Brain microvascular endothelial cell (primary cell): ENCODE measurements around the gene GAA.

Experiments
- DNase-seq: peaks from one replicate; pipeline ENCODE4 v3.0.0-alpha.2; 2020
- H3K27ac ChIP-seq: fragments of 250-450 bp; sonication (Bioruptor Pico); 2 replicates; pipeline ENCODE4 v1.5.1; 2020; ENCODE audit warnings: mild to moderate bottlenecking, moderate library complexity
- H3K27me3 ChIP-seq: fragments of 250-450 bp; sonication (Bioruptor Pico); replicated peaks from 2 replicates; pipeline ENCODE4 v1.5.1; 2020; ENCODE audit warnings: mild to moderate bottlenecking
- H3K36me3 ChIP-seq: fragments of 250-450 bp; sonication (Bioruptor Pico); replicated peaks from 2 replicates; pipeline ENCODE4 v1.5.1; 2020; ENCODE audit warnings: mild to moderate bottlenecking
- H3K4me3 ChIP-seq: 2 replicates; pipeline ENCODE4 v1.5.1; 2011; ENCODE audit warnings: low read depth, mild to moderate bottlenecking, control low read depth, low read length, moderate library complexity
- in situ Hi-C: cut with HindIII; loops from 2 replicates; pipeline ENCODE4 v1.10.0; 2017; ENCODE audit warnings: low sequenced_read_pairs, low pct_ligation_motif_present
- TF ChIP-seq, protein P1 (sequence below): IDR thresholded peaks from 2 replicates; pipeline ENCODE4 v1.5.1; 2011; ENCODE audit warnings: low read depth, mild to moderate bottlenecking, moderate library complexity, low read length, control low read depth, inconsistent platforms; ENCODE audit errors: missing control alignments

GAA gene

DNA sequence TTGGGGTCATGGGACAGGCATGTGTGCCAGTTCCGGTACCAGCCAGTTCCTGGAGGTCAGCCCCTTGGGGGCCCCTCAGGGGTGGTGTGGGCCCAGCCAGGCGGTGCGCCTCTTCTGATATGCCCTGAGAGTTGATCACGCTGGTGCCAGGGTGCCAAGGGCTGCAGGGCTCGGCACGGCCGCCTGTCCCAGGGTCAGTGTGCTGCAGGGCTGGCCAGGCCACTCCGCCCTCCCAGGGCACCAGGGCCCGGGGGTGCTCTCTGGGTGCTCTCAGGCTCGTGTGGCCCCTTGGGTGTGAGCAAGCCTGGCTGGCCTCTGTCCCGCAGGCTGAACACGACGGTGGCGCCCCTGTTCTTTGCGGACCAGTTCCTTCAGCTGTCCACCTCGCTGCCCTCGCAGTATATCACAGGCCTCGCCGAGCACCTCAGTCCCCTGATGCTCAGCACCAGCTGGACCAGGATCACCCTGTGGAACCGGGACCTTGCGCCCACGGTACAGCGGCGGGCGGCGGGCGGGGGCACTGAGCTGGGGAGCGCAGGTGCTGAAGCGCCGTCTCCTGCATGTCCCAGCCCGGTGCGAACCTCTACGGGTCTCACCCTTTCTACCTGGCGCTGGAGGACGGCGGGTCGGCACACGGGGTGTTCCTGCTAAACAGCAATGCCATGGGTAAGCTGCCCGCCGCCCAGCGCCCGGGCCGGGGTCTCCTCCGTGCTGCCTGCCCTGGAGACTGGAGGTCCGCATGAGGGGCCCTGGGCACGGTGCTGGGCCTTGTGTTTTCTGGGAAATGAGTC, 6.0 kb downstream of the GAA start:
- in situ Hi-C loops, result no loop called here
- no peak overlapping the region for H3K4me3 ChIP-seq
- H3K27me3 ChIP-seq, result no peaks in the 10 kb centered on the region
- H3K36me3 ChIP-seq, result no peaks in the 10 kb centered on the region
- H3K27ac ChIP-seq, result no peak overlapping the region
- TF ChIP-seq, protein P1, sequence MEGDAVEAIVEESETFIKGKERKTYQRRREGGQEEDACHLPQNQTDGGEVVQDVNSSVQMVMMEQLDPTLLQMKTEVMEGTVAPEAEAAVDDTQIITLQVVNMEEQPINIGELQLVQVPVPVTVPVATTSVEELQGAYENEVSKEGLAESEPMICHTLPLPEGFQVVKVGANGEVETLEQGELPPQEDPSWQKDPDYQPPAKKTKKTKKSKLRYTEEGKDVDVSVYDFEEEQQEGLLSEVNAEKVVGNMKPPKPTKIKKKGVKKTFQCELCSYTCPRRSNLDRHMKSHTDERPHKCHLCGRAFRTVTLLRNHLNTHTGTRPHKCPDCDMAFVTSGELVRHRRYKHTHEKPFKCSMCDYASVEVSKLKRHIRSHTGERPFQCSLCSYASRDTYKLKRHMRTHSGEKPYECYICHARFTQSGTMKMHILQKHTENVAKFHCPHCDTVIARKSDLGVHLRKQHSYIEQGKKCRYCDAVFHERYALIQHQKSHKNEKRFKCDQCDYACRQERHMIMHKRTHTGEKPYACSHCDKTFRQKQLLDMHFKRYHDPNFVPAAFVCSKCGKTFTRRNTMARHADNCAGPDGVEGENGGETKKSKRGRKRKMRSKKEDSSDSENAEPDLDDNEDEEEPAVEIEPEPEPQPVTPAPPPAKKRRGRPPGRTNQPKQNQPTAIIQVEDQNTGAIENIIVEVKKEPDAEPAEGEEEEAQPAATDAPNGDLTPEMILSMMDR, result no peak
- no peak for DNase-seq

DNA sequence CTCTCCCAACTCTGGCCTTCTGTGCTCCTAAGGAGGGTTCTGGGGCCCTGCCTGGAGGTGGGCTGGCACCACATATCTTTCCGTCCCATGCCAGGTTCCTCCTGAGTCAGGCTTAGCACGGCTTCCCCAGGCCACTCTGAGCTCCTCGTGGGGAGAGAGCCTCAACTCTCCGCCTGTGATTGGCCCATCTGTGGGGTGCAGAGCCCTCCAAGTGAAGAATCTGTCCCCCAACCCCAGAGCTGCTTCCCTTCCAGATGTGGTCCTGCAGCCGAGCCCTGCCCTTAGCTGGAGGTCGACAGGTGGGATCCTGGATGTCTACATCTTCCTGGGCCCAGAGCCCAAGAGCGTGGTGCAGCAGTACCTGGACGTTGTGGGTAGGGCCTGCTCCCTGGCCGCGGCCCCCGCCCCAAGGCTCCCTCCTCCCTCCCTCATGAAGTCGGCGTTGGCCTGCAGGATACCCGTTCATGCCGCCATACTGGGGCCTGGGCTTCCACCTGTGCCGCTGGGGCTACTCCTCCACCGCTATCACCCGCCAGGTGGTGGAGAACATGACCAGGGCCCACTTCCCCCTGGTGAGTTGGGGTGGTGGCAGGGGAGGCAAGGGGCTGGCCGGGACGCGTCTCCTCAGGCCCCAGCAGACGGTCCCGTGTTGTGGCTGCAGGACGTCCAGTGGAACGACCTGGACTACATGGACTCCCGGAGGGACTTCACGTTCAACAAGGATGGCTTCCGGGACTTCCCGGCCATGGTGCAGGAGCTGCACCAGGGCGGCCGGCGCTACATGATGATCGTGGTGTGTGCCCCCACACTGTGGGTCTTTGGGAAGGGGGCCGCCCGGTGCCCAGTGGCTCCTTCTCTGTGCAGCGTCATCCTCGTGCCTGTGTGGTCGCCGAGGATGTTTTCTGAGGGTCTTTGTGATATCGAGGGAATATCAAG, 6.9 kb downstream of the GAA start:
- DNase-seq, result no peak
- TF ChIP-seq, protein P1, result no peak
- Histone ChIP-seq H3K27me3 (no peaks in the 10 kb centered on the region), H3K4me3 (no peak overlapping the region), H3K36me3 (no peaks in the 10 kb centered on the region), H3K27ac (no peak overlapping the region)
- in situ Hi-C loops, result no loop called here

DNA sequence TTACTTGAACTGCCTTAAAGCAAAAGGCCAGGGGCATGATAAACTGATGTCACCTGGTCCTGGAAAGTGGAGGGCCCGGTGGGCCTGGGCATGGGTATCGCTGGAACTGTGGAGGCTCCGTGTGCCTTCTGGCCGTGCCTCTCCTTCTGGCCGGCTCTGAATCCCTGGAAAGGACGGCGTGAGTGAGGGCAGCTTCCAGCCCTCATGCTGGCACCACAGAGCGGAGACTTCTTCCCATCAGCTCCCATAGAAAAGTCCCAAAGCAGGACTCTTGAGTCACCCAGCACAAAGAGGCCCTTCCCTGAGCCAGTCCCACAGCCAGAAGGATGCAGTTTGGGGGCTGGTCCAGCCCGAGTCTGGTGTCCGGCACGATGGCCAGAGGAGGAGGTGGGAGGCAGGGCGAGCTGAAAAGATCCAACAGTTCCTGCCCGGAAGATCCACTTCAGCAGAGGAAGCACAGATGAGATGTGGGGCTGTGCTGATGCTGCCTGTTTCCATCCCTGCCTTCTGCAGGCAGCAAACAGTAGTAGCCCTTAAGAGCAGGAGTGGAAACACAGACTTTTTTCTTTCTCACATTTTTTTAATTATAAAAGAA, 7.8 kb downstream of the GAA start:
- H3K4me3 ChIP-seq, result no peak overlapping the region
- no peak overlapping the region for H3K27ac ChIP-seq
- in situ Hi-C loops, result no loop called here
- DNase-seq, result no peak
- TF ChIP-seq, protein P1, result no peak
- H3K27me3 ChIP-seq, result no peaks in the 10 kb centered on the region
- H3K36me3 ChIP-seq, result no peaks in the 10 kb centered on the region

DNA sequence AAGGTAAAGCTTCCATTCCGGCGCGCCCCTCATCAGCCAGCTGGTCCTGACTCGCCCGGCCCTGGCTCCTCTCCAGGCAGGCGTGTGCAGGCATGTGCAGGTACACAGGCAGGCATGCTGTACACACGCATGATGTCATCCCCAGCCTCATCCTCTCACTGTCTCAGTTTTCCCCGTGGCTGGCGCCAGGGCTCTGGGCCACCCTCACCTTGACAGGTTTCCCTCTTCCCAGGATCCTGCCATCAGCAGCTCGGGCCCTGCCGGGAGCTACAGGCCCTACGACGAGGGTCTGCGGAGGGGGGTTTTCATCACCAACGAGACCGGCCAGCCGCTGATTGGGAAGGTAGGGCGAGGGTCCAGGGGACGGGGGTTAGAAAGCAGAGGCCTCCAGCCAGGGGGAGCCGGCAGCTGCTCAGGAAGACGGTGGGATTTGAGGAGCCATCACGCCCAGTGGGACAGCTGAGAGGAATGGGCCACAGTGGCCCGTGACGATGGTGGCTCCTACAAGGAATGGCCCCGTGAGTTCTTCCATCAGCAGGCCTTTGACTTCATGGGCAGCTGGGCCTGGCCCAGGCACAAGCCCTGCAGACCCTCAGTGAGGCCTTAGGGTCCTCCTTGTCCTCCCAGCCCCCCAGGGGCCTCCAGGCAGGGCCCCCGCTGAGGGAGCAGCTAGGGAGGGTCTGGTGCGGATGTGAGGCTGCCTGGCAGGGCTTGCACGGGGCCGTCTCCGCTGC, 8.5 kb downstream of the GAA start:
- no peak for DNase-seq

DNA sequence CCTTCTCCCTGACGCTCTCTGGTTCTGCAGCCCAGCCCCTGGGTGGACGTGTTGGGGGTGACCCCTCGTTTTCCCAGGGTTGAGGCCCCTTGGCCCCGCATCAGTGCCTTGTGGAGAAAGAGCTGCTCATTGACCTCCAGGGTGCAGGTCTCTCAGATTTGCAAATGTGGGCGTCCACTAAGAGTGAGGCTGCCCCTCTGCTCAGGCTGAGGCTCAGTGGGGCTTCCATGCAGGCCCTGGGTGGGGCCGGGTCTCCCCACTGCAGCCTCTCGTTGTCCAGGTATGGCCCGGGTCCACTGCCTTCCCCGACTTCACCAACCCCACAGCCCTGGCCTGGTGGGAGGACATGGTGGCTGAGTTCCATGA, 9.0 kb downstream of the GAA start:
- Histone ChIP-seq H3K36me3 (no peaks in the 10 kb centered on the region), H3K27me3 (no peaks in the 10 kb centered on the region), H3K27ac (no peak overlapping the region), H3K4me3 (no peak overlapping the region)
- in situ Hi-C loops, result no loop called here
- no peak for DNase-seq
- TF ChIP-seq, protein P1, result no peak

More for the DNA sequence above, 8.5 kb downstream of the GAA start:
- H3K27ac ChIP-seq, result no peak overlapping the region
- H3K4me3 ChIP-seq, result no peak overlapping the region
- TF ChIP-seq, protein P1, result no peak
- H3K27me3 ChIP-seq, result no peaks in the 10 kb centered on the region
- in situ Hi-C loops, result no loop called here
- H3K36me3 ChIP-seq, result no peaks in the 10 kb centered on the region
